Measurements from ENCODE around the gene EMID1. TPM values are rescaled to one million over a fixed set of nuclear protein-coding genes. Genes with fewer than 3 reads are reported as not detected.

The EMID1 gene
- total and polyA plus RNA-seq, 2 experiments from 2014 or later: 11.5 to 15.0 TPM

- Histone ChIP-seq H2AFZ (no peak overlapping the region), H3K9me3 (ENCODE audit: low read depth) (no peaks in the 10 kb centered on the region), H3K4me1 (ENCODE audit: insufficient read depth) (no peaks in the 10 kb centered on the region), H3K27ac (no peak overlapping the region), H3K79me2 (no peaks in the 10 kb centered on the region), H3K9me2 (replicated peaks; ENCODE audit: insufficient read depth) (no peaks in the 10 kb centered on the region), H3K36me3 (replicated peaks; ENCODE audit: insufficient read depth, low read depth) (no peaks in the 10 kb centered on the region), H3K4me2 (no peak overlapping the region), H3K27me3 (no peaks in the 10 kb centered on the region), H4K20me1 (ENCODE audit: insufficient read depth, poor library complexity, severe bottlenecking) (no peaks in the 10 kb centered on the region), H3K4me3 (no peak overlapping the region)
- TF ChIP-seq CTCF (IDR thresholded peaks at IDR 0.05; ENCODE audit: poor library complexity) (no peak), EZH2phosphoT487 (IDR thresholded peaks at IDR 0.05; ENCODE audit: low read depth, severe bottlenecking, unreplicated experiment) (no peak), EZH2 (IDR thresholded peaks at IDR 0.05; ENCODE audit: borderline replicate concordance) (no peak)
- 78% methylated on average over 19 of the region's 19 CpGs for WGBS (ENCODE audit: low lambda C conversion rate, missing lambda C conversion rate)
- DNase-seq (ENCODE audit: low spot score): no peak
Observed at GRCh38 chr22:29183971-29184848, 21.5 kb upstream of the EMID1 start.

- no peak overlapping the region for H3K4me3 ChIP-seq
- 87% methylated on average over 12 of the region's 12 CpGs for WGBS (ENCODE audit: low lambda C conversion rate, missing lambda C conversion rate)
- H3K27ac ChIP-seq: no peak overlapping the region
- H2AFZ ChIP-seq: no peak overlapping the region
- H3K79me2 ChIP-seq: no peaks in the 10 kb centered on the region
- TF ChIP-seq EZH2 (IDR thresholded peaks at IDR 0.05; ENCODE audit: borderline replicate concordance) (no peak), CTCF (IDR thresholded peaks at IDR 0.05; ENCODE audit: poor library complexity) (no peak)
- no peaks in the 10 kb centered on the region for H4K20me1 ChIP-seq (ENCODE audit: insufficient read depth, poor library complexity, severe bottlenecking)
- H3K9me3 ChIP-seq (ENCODE audit: low read depth): no peaks in the 10 kb centered on the region
- no peak for DNase-seq (ENCODE audit: low spot score)
- H3K4me1 ChIP-seq (ENCODE audit: insufficient read depth): no peaks in the 10 kb centered on the region
- no peaks in the 10 kb centered on the region for H3K27me3 ChIP-seq
- H3K9me2 ChIP-seq (replicated peaks; ENCODE audit: insufficient read depth): no peaks in the 10 kb centered on the region
- H3K4me2 ChIP-seq: no peak overlapping the region
- no peaks in the 10 kb centered on the region for H3K36me3 ChIP-seq (replicated peaks; ENCODE audit: insufficient read depth, low read depth)
Observed at GRCh38 chr22:29184849-29185490, 20.7 kb upstream of the EMID1 start.

GRCh38 chr22:29186302-29186701, 19.4 kb upstream of the EMID1 start:
- no peak overlapping the region for H3K4me2 ChIP-seq
- H3K27me3 ChIP-seq: no peaks in the 10 kb centered on the region
- no peak for DNase-seq (ENCODE audit: low spot score)
- H2AFZ ChIP-seq: no peak overlapping the region
- WGBS (ENCODE audit: low lambda C conversion rate, missing lambda C conversion rate): 93% methylated on average over 1 of the region's 1 CpG
- no peaks in the 10 kb centered on the region for H3K79me2 ChIP-seq
- no peaks in the 10 kb centered on the region for H3K9me2 ChIP-seq (replicated peaks; ENCODE audit: insufficient read depth)
- no peaks in the 10 kb centered on the region for H4K20me1 ChIP-seq (ENCODE audit: insufficient read depth, poor library complexity, severe bottlenecking)
- no peaks in the 10 kb centered on the region for H3K4me1 ChIP-seq (ENCODE audit: insufficient read depth)
- TF ChIP-seq EZH2phosphoT487 (IDR thresholded peaks at IDR 0.05; ENCODE audit: low read depth, severe bottlenecking, unreplicated experiment) (no peak), CTCF (IDR thresholded peaks at IDR 0.05; ENCODE audit: poor library complexity) (no peak), EZH2 (IDR thresholded peaks at IDR 0.05; ENCODE audit: borderline replicate concordance) (no peak)
- H3K9me3 ChIP-seq (ENCODE audit: low read depth): no peaks in the 10 kb centered on the region
- no peak overlapping the region for H3K4me3 ChIP-seq
- no peaks in the 10 kb centered on the region for H3K36me3 ChIP-seq (replicated peaks; ENCODE audit: insufficient read depth, low read depth)
- no peak overlapping the region for H3K27ac ChIP-seq

Measured in hepatocyte (in vitro differentiated cells).